Spleen (tissue), 11 donors: ENCODE results near the gene METTL13. TPM values are rescaled to one million over a fixed set of nuclear protein-coding genes. Genes with fewer than 3 reads are reported as not detected.

Experiments used
- DNase-seq: peaks from one replicate; pipeline ENCODE4 v3.0.0-alpha.2; 2020
- H3K27ac ChIP-seq, 8 donors: fragments of 200-600 bp; sonication (generic) in 7 of 8; 1 replicate in 4 of 8; 2 replicates in 4 of 8; pipeline versions ENCODE4 v1.5.0 to v1.8.0; 2016 to 2021; ENCODE audit warnings: inconsistent platforms in 4 of 8, mild to moderate bottlenecking in 4 of 8, moderate library complexity in 1 of 8
- H3K27me3 ChIP-seq, 7 donors: fragments of 200-600 bp; sonication (generic) in 6 of 7; replicated peaks in 1 of 7; 1 replicate in 4 of 7; 2 replicates in 3 of 7; pipeline versions ENCODE4 v1.5.0 to v1.8.0; 2016 to 2021; ENCODE audit warnings: inconsistent platforms in 3 of 7, mild to moderate bottlenecking in 1 of 7
- H3K36me3 ChIP-seq, 6 donors: fragments of 200-600 bp; sonication (generic) in 5 of 6; 1 replicate in 4 of 6; 2 replicates in 2 of 6; pipeline versions ENCODE4 v1.5.0 to v1.8.0; 2016 to 2021; ENCODE audit warnings: inconsistent platforms in 2 of 6
- H3K4me1 ChIP-seq, 6 donors: fragments of 200-600 bp; sonication (generic) in 5 of 6; 1 replicate in 3 of 6; 2 replicates in 3 of 6; pipeline versions ENCODE4 v1.5.0 to v1.8.0; 2016 to 2021; ENCODE audit warnings: inconsistent platforms in 3 of 6
- H3K4me3 ChIP-seq, 8 donors: fragments of 200-600 bp; sonication (generic) in 7 of 8; 1 replicate in 4 of 8; 2 replicates in 4 of 8; pipeline versions ENCODE4 v1.5.0 to v1.8.0; 2016 to 2021; ENCODE audit warnings: inconsistent platforms in 4 of 8, mild to moderate bottlenecking in 4 of 8, moderate library complexity in 2 of 8
- H3K9me3 ChIP-seq, 8 donors: fragments of 200-600 bp; sonication (generic) in 7 of 8; 1 replicate in 4 of 8; 2 replicates in 4 of 8; pipeline versions ENCODE4 v1.5.0 to v1.8.0; 2016 to 2021; ENCODE audit warnings: inconsistent platforms in 4 of 8
- POLR2A ChIP-seq, 3 donors: fragments of 450-650 bp; IDR thresholded peaks; one replicate each; pipeline ENCODE4 v1.5.1; 2017; ENCODE audit warnings: antibody characterized with exemption in 3 of 3, mild to moderate bottlenecking in 1 of 3
- POLR2AphosphoS5 ChIP-seq, 3 donors: sonication (generic); formaldehyde crosslinking; IDR thresholded peaks; one replicate each; pipeline ENCODE4 v1.5.1; 2017; ENCODE audit warnings: antibody characterized with exemption in 3 of 3
- WGBS, 5 donors: extraction: QIAGEN DNeasy Blood & Tissue Kit in 3 of 5; methylation state at CpG; one replicate each; pipeline versions ENCODE4 v1.1.5 to v1.1.7; 2013 to 2018; 5-methylcytosine and 5-hydroxymethylcytosine counted together
- intact Hi-C: fragments of 100-400 bp; cut with DNase I; formaldehyde crosslinking; loops from one replicate; pipeline ENCODE4 v1.15.0; 2023; ENCODE audit warnings: low total_unique reads
- polyA plus RNA-seq, 3 donors: library from polyadenylated mRNA; stranded (reverse); fragments of 200-250 nt; gene quantifications; one replicate each; pipeline ENCODE4 v1.2.1, GENCODE V29; 2013
- total RNA-seq, 7 donors: library from RNA; depleted of rRNA in 3 of 7; stranded (reverse); fragments of >200 nt in 3 of 7; fragmentation: NEBNext Ultra II Directional in 4 of 7; extraction: Animal tissue kit (Norgen Biotek cat#: 25700) in 4 of 7; gene quantifications; one replicate each; pipeline versions ENCODE4 v1.1.0 to v1.2.1, GENCODE V29; 2016 to 2021
- TF ChIP-seq, protein P1 (sequence below), 11 experiments: fragments of 200-600 bp in 7 of 11; fragments of 450-650 bp in 4 of 11; sonication (generic) in 4 of 11; IDR thresholded peaks in 8 of 11; conservative IDR thresholded peaks in 3 of 11; 1 replicate in 7 of 11; 2 replicates in 4 of 11; pipeline versions ENCODE4 v1.4.0 to v1.8.0; 2016 to 2021; ENCODE audit warnings: antibody characterized with exemption in 11 of 11, inconsistent platforms in 4 of 11, mild to moderate bottlenecking in 1 of 11
- donor health status: healthy with polysubstance abuse.
- donor health status: DM: no; HTN: no; CAD: no; lungs with moderate emphysema.
- donor health status: DM: no; HTN: no; CAD: no.
- donor health status: Bipolar disorder and iron deficiency.
- donor health status: healthy.
- donor health status: DM: no; HTN: no; CAD: no.
- donor health status: DM: yes; HTN: yes; CAD: no.

The METTL13 gene
- total and polyA plus RNA-seq, 10 donors, result 10.3 to 29.6 (median 24.8) TPM

DNA sequence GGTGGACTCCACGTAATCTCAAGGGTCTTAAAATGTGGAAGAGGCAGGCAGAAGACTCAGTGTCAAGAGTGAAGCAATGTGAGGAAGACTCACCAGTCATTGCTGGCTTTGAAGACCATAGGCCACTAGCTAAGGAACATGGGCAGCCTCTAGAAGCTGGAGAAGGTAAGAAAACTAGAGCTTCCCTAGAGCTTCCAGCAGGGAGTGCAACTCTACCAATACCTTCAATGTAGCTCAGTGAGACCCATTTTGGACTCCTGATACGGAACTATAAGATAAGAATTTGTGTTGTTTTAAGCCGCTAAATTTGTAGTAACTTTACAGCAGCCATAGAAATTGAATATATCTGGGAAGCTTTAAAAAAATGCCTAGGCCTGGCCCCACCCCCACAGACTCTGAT lies 18.9 kb downstream of the METTL13 start:
- 92 to 98% (median 94%) methylated on average over 3 of the region's 3 CpGs for WGBS, 5 donors
- no peak for TF ChIP-seq POLR2AphosphoS5 (IDR thresholded peaks at IDR 0.05)
- TF ChIP-seq, protein P1, sequence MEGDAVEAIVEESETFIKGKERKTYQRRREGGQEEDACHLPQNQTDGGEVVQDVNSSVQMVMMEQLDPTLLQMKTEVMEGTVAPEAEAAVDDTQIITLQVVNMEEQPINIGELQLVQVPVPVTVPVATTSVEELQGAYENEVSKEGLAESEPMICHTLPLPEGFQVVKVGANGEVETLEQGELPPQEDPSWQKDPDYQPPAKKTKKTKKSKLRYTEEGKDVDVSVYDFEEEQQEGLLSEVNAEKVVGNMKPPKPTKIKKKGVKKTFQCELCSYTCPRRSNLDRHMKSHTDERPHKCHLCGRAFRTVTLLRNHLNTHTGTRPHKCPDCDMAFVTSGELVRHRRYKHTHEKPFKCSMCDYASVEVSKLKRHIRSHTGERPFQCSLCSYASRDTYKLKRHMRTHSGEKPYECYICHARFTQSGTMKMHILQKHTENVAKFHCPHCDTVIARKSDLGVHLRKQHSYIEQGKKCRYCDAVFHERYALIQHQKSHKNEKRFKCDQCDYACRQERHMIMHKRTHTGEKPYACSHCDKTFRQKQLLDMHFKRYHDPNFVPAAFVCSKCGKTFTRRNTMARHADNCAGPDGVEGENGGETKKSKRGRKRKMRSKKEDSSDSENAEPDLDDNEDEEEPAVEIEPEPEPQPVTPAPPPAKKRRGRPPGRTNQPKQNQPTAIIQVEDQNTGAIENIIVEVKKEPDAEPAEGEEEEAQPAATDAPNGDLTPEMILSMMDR (IDR thresholded peaks at IDR 0.05 in 8 of 11, conservative IDR thresholded peaks at IDR 0.05 in 3 of 11), result no peak
- TF ChIP-seq POLR2A (IDR thresholded peaks at IDR 0.05), result no peak
- Histone ChIP-seq H3K27ac (no peak overlapping the region), H3K27me3 (no peaks in the 10 kb centered on the region), H3K4me1 (peaks cover 0 to 7% (median 0%) of the 10 kb centered on the region in 6 donors), H3K36me3 (peaks cover 0 to 52% (median 31%) of the 10 kb centered on the region in 6 donors), H3K9me3 (no peaks in the 10 kb centered on the region), H3K4me3 (no peak overlapping the region)
- DNase-seq, result no peak
- intact Hi-C loops, result loop anchor here (5.0 kb wide), 1 partner anchor 182 kb away; no protein-coding TSS in a partner anchor

DNA sequence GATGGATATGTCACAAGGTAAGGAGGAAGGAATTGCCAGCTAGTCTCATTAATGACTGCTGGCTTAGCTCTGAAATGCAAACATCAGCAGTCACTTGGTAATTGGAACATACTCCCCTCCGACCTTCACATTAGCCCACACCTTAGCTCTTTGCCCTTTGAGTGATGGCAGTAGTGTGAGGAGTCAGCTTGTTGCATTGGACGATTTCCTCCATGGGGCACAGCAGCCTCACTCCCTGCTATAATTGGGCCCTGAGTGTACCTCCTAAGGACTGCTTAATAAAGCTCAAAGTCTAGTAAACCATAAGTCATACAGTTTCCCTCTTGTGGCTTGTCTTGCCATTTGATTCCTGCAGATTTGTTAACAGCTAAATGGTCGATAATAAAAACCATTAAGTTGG lies 19.4 kb downstream of the METTL13 start:
- no peak for DNase-seq
- no peak overlapping the region for H3K4me3 ChIP-seq
- H3K36me3 ChIP-seq, result peaks cover 0 to 47% (median 26%) of the 10 kb centered on the region in 6 donors
- intact Hi-C loops, result loop anchor here (5.0 kb wide), 1 partner anchor 181 kb away; no protein-coding TSS in a partner anchor
- TF ChIP-seq POLR2A (IDR thresholded peaks at IDR 0.05) (no peak), POLR2AphosphoS5 (IDR thresholded peaks at IDR 0.05) (no peak)
- TF ChIP-seq, protein P1 (IDR thresholded peaks at IDR 0.05 in 8 of 11, conservative IDR thresholded peaks at IDR 0.05 in 3 of 11), result no peak
- H3K27ac ChIP-seq, result no peak overlapping the region
- H3K9me3 ChIP-seq, result no peaks in the 10 kb centered on the region
- 69 to 78% (median 72%) methylated on average over 3 of the region's 3 CpGs for WGBS, 5 donors
- peaks cover 0 to 13% (median 0%) of the 10 kb centered on the region in 6 donors for H3K4me1 ChIP-seq
- no peaks in the 10 kb centered on the region for H3K27me3 ChIP-seq

DNA sequence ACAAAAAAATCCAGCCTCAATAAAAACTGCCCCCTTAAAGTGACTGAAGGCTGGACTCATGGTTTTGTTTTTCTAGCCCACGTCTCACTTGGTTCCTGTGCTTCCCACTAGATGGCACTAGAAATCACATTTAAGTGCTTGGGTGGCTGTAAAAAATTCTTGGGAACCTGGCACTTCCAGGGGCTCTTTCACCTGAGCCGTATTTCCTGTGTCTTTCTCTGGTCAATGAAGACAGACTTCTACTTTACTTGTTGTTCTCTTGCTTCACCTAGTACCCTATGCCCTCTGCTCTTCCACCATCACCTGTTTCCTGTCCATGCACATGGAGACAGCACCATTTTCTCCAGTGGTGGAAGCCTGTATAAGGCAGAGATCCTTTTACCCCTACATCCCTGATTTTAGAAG lies 20.0 kb downstream of the METTL13 start:
- intact Hi-C loops, result loop anchor here (5.0 kb wide), 1 partner anchor 181 kb away; no protein-coding TSS in a partner anchor
- Histone ChIP-seq H3K27me3 (no peaks in the 10 kb centered on the region), H3K27ac (no peak overlapping the region), H3K4me1 (peaks cover 0 to 19% (median 3%) of the 10 kb centered on the region in 6 donors), H3K36me3 (peaks cover 0 to 40% (median 20%) of the 10 kb centered on the region in 6 donors), H3K4me3 (no peak overlapping the region), H3K9me3 (no peaks in the 10 kb centered on the region)
- no peak for TF ChIP-seq POLR2A (IDR thresholded peaks at IDR 0.05)
- TF ChIP-seq, protein P1 (IDR thresholded peaks at IDR 0.05 in 8 of 11, conservative IDR thresholded peaks at IDR 0.05 in 3 of 11), result peak; percentile 17 to 70 (median 65)
- 6 to 19% (median 8%) methylated on average over 2 of the region's 2 CpGs for WGBS, 5 donors
- no peak for DNase-seq

DNA sequence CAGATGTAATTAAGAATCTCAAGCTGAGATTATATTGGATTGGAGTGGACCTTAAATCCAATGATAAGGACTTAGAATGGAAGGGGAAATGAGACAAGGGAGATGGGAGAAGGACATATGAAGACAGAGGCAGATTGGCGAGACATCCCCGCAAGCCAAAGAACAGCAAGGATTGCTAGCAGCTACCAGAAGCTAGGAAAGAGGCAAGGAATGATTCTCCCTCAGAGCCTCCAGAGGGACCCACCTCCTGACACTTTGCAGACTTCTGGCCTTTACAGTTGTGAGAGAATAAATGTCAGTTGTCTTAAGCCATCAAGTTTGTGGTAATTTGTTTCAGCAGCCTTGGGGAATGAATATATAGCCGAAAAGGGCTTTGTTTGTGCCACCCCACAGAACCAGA lies 20.7 kb downstream of the METTL13 start:
- Histone ChIP-seq H3K36me3 (peaks cover 0 to 33% (median 13%) of the 10 kb centered on the region in 6 donors), H3K4me1 (peaks cover 0 to 23% (median 3%) of the 10 kb centered on the region in 6 donors), H3K27me3 (no peaks in the 10 kb centered on the region), H3K27ac (no peak overlapping the region), H3K9me3 (no peaks in the 10 kb centered on the region), H3K4me3 (no peak overlapping the region)
- no peak for DNase-seq
- TF ChIP-seq POLR2A (IDR thresholded peaks at IDR 0.05) (no peak), POLR2AphosphoS5 (IDR thresholded peaks at IDR 0.05) (no peak)
- intact Hi-C loops, result loop anchor here (5.0 kb wide), 1 partner anchor 180 kb away; no protein-coding TSS in a partner anchor
- 92 to 97% (median 92%) methylated on average over 3 of the region's 3 CpGs for WGBS, 5 donors
